ENCODE measurements around the gene MT1E. TPM values are rescaled to one million over a fixed set of nuclear protein-coding genes. Genes with fewer than 3 reads are reported as not detected.

The MT1E gene
- total and polyA plus RNA-seq, 2 of the 13 experiments (the other 11 are each of a cell fraction or from before 2014, with no cell fraction given), result 110 to 1,072 TPM

- intact Hi-C loops (cut with micrococcal nuclease; ENCODE audit: unreplicated experiment) (no loop called here), in situ Hi-C loops (cut with HindIII; ENCODE audit: extremely low pct_ligation_motif_present, low pct_unique_long_range_greater_than_20kb) (no loop called here)
- H3K27me3 ChIP-seq (ENCODE audit: control insufficient read depth in 1 of 2, insufficient read depth in 2 of 2, low read length in 2 of 2), result peaks cover 9 to 42% of the 10 kb centered on the region in 2 experiments; a peak in 4 of 5 replicates
- no peaks in the 10 kb centered on the region for H3K79me2 ChIP-seq (ENCODE audit: insufficient read depth, low read length)
- CTCF ChIA-PET (ENCODE audit: low intra/inter-chr PET ratio, low total read pairs), result no interaction called here
- H3K4me3 ChIP-seq (replicated peaks in 1 of 3; ENCODE audit: insufficient read depth in 1 of 3, low read depth in 2 of 3, low read length in 3 of 3), result no peak overlapping the region
- H3K36me3 ChIP-seq (replicated peaks in 1 of 2; ENCODE audit: control insufficient read depth in 1 of 2, insufficient read depth in 2 of 2, low read length in 2 of 2), result no peaks in the 10 kb centered on the region
- no peaks in the 10 kb centered on the region for H3K9me3 ChIP-seq (ENCODE audit: low read length)
- no peak overlapping the region for H3K27ac ChIP-seq (ENCODE audit: extremely low read length, insufficient read depth, low read length)
- H3K9ac ChIP-seq (ENCODE audit: insufficient read depth, low read depth, low read length), result no peak overlapping the region
- TF ChIP-seq NFRKB (IDR thresholded peaks at IDR 0.05) (no peak), REST (IDR thresholded peaks at IDR 0.05; ENCODE audit: borderline replicate concordance in 1 of 2, low read depth in 1 of 2, low read length in 2 of 2) (0 out of 4 replicates have a peak, but pooled peaks of 1 of the 2 experiments have one; percentile 27)
- no peaks in the 10 kb centered on the region for H4K20me1 ChIP-seq (ENCODE audit: insufficient read depth, low read length)
- H2AFZ ChIP-seq (ENCODE audit: low read length), result no peak overlapping the region
- 0% methylated on average over 1 of the region's 1 CpG for WGBS (ENCODE audit: low lambda C conversion rate)
- FAIRE-seq (no peak), DNase-seq (ENCODE audit: low spot score) (no peak), ATAC-seq (no peak)
- H3K4me1 ChIP-seq (ENCODE audit: insufficient read depth, low read length), result peaks cover 40% of the 10 kb centered on the region
- H3K4me2 ChIP-seq (ENCODE audit: low read depth, low read length), result no peak overlapping the region
- POLR2A ChIA-PET, result no interaction called here
- BruUV-seq (replicated peaks), result no TSS peak
These were observed 20.3 kb downstream of the MT1E start for GRCh38 chr16:56645838-56646237.

GRCh38 chr16:56647641-56648431 is 22.3 kb downstream of the MT1E start:
- Histone ChIP-seq H3K27me3 (ENCODE audit: control insufficient read depth in 1 of 2, insufficient read depth in 2 of 2, low read length in 2 of 2) (peaks cover 12 to 55% of the 10 kb centered on the region in 2 experiments; a peak in 4 of 5 replicates), H3K9me3 (ENCODE audit: low read length) (no peaks in the 10 kb centered on the region), H4K20me1 (ENCODE audit: insufficient read depth, low read length) (no peaks in the 10 kb centered on the region), H3K4me1 (ENCODE audit: insufficient read depth, low read length) (peaks cover 39% of the 10 kb centered on the region), H3K27ac (ENCODE audit: extremely low read length, insufficient read depth, low read length) (no peak overlapping the region), H3K4me3 (replicated peaks in 1 of 3; ENCODE audit: insufficient read depth in 1 of 3, low read depth in 2 of 3, low read length in 3 of 3) (peak overlapping the region in 1 of 3 experiments; percentile 35; a peak in 1 of 6 replicates), H3K9ac (ENCODE audit: insufficient read depth, low read depth, low read length) (no peak overlapping the region), H3K79me2 (ENCODE audit: insufficient read depth, low read length) (no peaks in the 10 kb centered on the region), H3K4me2 (ENCODE audit: low read depth, low read length) (peak overlapping the region; percentile 46; the same call in 1 of the 2 replicates), H2AFZ (ENCODE audit: low read length) (no peak overlapping the region), H3K36me3 (replicated peaks in 1 of 2; ENCODE audit: control insufficient read depth in 1 of 2, insufficient read depth in 2 of 2, low read length in 2 of 2) (no peaks in the 10 kb centered on the region)
- FAIRE-seq (no peak), DNase-seq (ENCODE audit: low spot score) (no peak), ATAC-seq (peak; percentile 82)
- intact Hi-C loops (cut with micrococcal nuclease; ENCODE audit: unreplicated experiment) (no loop called here), in situ Hi-C loops (cut with HindIII; ENCODE audit: extremely low pct_ligation_motif_present, low pct_unique_long_range_greater_than_20kb) (no loop called here)
- ChIA-PET POLR2A (interaction anchor here (1.3 kb wide), 1 partner anchor 197 kb away, joined by 3 read pairs; the partner anchor contains the start of genes NUDT21 and OGFOD1), CTCF (ENCODE audit: low intra/inter-chr PET ratio, low total read pairs) (no interaction called here)
- WGBS (ENCODE audit: low lambda C conversion rate), result 35% methylated on average over 20 of the region's 33 CpGs
- no TSS peak for BruUV-seq (replicated peaks)
- peak; percentile 48; the same call in 1 of the 2 replicates for TF ChIP-seq ZNF547 (CRISPR knock-in tag; IDR thresholded peaks at IDR 0.05)
- peak; percentile 86 for TF ChIP-seq HNRNPLL (IDR thresholded peaks at IDR 0.05; ENCODE audit: low read depth, low read length, poor library complexity, severe bottlenecking)
- TF ChIP-seq PATZ1 (CRISPR knock-in tag; IDR thresholded peaks at IDR 0.05), result peak; percentile 51; the same call in 1 of the 2 replicates
- TF ChIP-seq SNAPC2 (CRISPR knock-in tag; IDR thresholded peaks at IDR 0.05), result no peak
- TF ChIP-seq SMARCE1 (IDR thresholded peaks at IDR 0.05; ENCODE audit: borderline replicate concordance), result no peak
- TF ChIP-seq ZNF780A (CRISPR knock-in tag; IDR thresholded peaks at IDR 0.05), result no peak
- no peak for TF ChIP-seq ATAD3A (CRISPR knock-in tag; IDR thresholded peaks at IDR 0.05)
- peak; percentile 58; the same call in 1 of the 2 replicates for TF ChIP-seq ZFX (CRISPR knock-in tag; IDR thresholded peaks at IDR 0.05; ENCODE audit: low read depth)
- no peak for TF ChIP-seq ZSCAN20 (CRISPR knock-in tag; IDR thresholded peaks at IDR 0.05; ENCODE audit: borderline replicate concordance)

All from HepG2 (cell line).